IMR-90 (cell line): ENCODE measurements around the gene SLC25A22. TPM values are rescaled to one million over a fixed set of nuclear protein-coding genes. Genes with fewer than 3 reads are reported as not detected.

Experiments used
- ATAC-seq: fragments of 200-7000 bp; cut with Tn5 transposase; 2 replicates; pipeline ENCODE4 v1.9.1; 2020; ENCODE audit warnings: low read depth, mild to moderate bottlenecking, moderate library complexity
- BruUV-seq: library from RNA; stranded (reverse); fragments of 400-500 nt; replicated peaks from 2 replicates; lab custom pipeline; 2021; lab: Mats Ljungman, UMichigan
- CTCF ChIA-PET: fragments of 300-600 bp; formaldehyde crosslinking; extraction: SDS; loops from one replicate; lab custom pipeline; 2021; ENCODE audit warnings: antibody characterized with exemption; lab: Yijun Ruan, JAX
- POLR2A ChIA-PET: fragments of 300-600 bp; sonication (Branson Sonifier 250); formaldehyde crosslinking; loops from one replicate; lab custom pipeline; 2022; ENCODE audit warnings: antibody characterized with exemption; ENCODE audit not compliant: unreplicated experiment; lab: Charles Lee
- DNase-seq: peaks from one replicate; pipeline ENCODE4 v3.0.0; 2013
- H2AFZ ChIP-seq: replicated peaks from 2 replicates; pipeline ENCODE3; 2013; ENCODE audit warnings: low read length, mild to moderate bottlenecking; ENCODE audit not compliant: poor library complexity
- H2AK5ac ChIP-seq: 2 replicates; pipeline ENCODE4 v1.6.1; 2013; ENCODE audit warnings: low read depth, low read length, inconsistent platforms
- H2AK9ac ChIP-seq: replicated peaks from 2 replicates; pipeline ENCODE3; 2013; ENCODE audit warnings: mild to moderate bottlenecking, low read depth, low read length, moderate library complexity; ENCODE audit not compliant: poor library complexity
- H2BK120ac ChIP-seq: 2 replicates; pipeline ENCODE4 v1.6.1; 2013; ENCODE audit warnings: low read depth, low read length, inconsistent platforms
- H2BK15ac ChIP-seq: 3 replicates; pipeline ENCODE4 v1.6.1; 2013; ENCODE audit warnings: low read depth, low read length, inconsistent platforms
- H2BK20ac ChIP-seq: 2 replicates; pipeline ENCODE4 v1.6.1; 2013; ENCODE audit warnings: low read depth, mild to moderate bottlenecking, inconsistent platforms, low read length, moderate library complexity
- H2BK5ac ChIP-seq: 2 replicates; pipeline ENCODE4 v1.6.1; 2013; ENCODE audit warnings: mild to moderate bottlenecking, low read depth, low read length, inconsistent platforms; ENCODE audit not compliant: poor library complexity, severe bottlenecking
- H3K14ac ChIP-seq: replicated peaks from 2 replicates; pipeline ENCODE4 v1.6.1; 2013; ENCODE audit warnings: low read depth, low read length, inconsistent platforms
- H3K18ac ChIP-seq: 2 replicates; pipeline ENCODE4 v1.6.1; 2013; ENCODE audit warnings: low read depth, low read length, control low read depth
- H3K23ac ChIP-seq: 2 replicates; pipeline ENCODE4 v1.6.1; 2013; ENCODE audit warnings: low read depth, low read length, inconsistent platforms
- H3K27ac ChIP-seq: 2 replicates; pipeline ENCODE4 v1.5.1; 2013; ENCODE audit warnings: mild to moderate bottlenecking, control low read depth, low read length; ENCODE audit not compliant: insufficient read depth
- H3K27me3 ChIP-seq: 2 replicates; pipeline ENCODE4 v1.6.1; 2013; ENCODE audit warnings: low read length; ENCODE audit not compliant: control insufficient read depth, insufficient read depth
- H3K36me3 ChIP-seq: 2 replicates; pipeline ENCODE4 v1.6.1; 2013; ENCODE audit warnings: low read length, mixed read lengths; ENCODE audit not compliant: control insufficient read depth, insufficient read depth
- H3K4ac ChIP-seq: 2 replicates; pipeline ENCODE4 v1.6.1; 2013; ENCODE audit warnings: low read depth, low read length, inconsistent platforms
- H3K4me1 ChIP-seq: 2 replicates; pipeline ENCODE4 v1.6.1; 2013; ENCODE audit warnings: low read length, mixed read lengths; ENCODE audit not compliant: control insufficient read depth, insufficient read depth
- H3K4me2 ChIP-seq: 2 replicates; pipeline ENCODE4 v1.6.1; 2013; ENCODE audit warnings: low read depth, mild to moderate bottlenecking, control low read depth, low read length, moderate library complexity
- H3K4me3 ChIP-seq: 2 replicates; pipeline ENCODE4 v1.5.1; 2013; ENCODE audit warnings: low read depth, mild to moderate bottlenecking, control low read depth, low read length, moderate library complexity; ENCODE audit not compliant: insufficient read depth
- H3K56ac ChIP-seq: 2 replicates; pipeline ENCODE4 v1.6.1; 2013; ENCODE audit warnings: low read length, inconsistent platforms; ENCODE audit not compliant: insufficient read depth; ENCODE audit errors: extremely low read depth
- H3K79me1 ChIP-seq, 2 experiments: 2 replicates each; pipeline ENCODE4 v1.6.1; 2013; ENCODE audit warnings: low read length in 2 of 2, inconsistent platforms in 1 of 2, low read depth in 1 of 2
- H3K9ac ChIP-seq: 2 replicates; pipeline ENCODE4 v1.6.1; 2013; ENCODE audit warnings: low read depth, low read length, control low read depth
- H3K9me1 ChIP-seq: 2 replicates; pipeline ENCODE4 v1.6.1; 2013; ENCODE audit warnings: low read length, inconsistent platforms; ENCODE audit not compliant: insufficient read depth
- H3K9me3 ChIP-seq: 2 replicates; pipeline ENCODE4 v1.6.1; 2013; ENCODE audit warnings: low read length; ENCODE audit not compliant: control insufficient read depth, insufficient read depth
- H4K20me1 ChIP-seq: 2 replicates; pipeline ENCODE4 v1.6.1; 2013; ENCODE audit warnings: low read length, inconsistent platforms; ENCODE audit not compliant: insufficient read depth
- H4K5ac ChIP-seq: 2 replicates; pipeline ENCODE4 v1.6.1; 2013; ENCODE audit warnings: mild to moderate bottlenecking, low read depth, low read length, control low read depth
- H4K8ac ChIP-seq, 2 experiments: 2 replicates each; pipeline ENCODE4 v1.6.1; 2013; ENCODE audit warnings: low read depth in 2 of 2, low read length in 2 of 2, control low read depth in 1 of 2, inconsistent platforms in 1 of 2
- H4K91ac ChIP-seq: 2 replicates; pipeline ENCODE4 v1.6.1; 2013; ENCODE audit warnings: low read depth, low read length, inconsistent platforms; ENCODE audit not compliant: insufficient read depth
- CHD1 ChIP-seq: IDR thresholded peaks from 2 replicates; pipeline ENCODE4 v1.6.1; 2012; ENCODE audit warnings: low read depth, low read length, improper control_type of control experiment
- ELK1 ChIP-seq: fragments of 150-350 bp; IDR thresholded peaks from 2 replicates; pipeline ENCODE4 v1.6.1; 2016; ENCODE audit warnings: low read depth, mild to moderate bottlenecking, low read length, moderate library complexity, borderline replicate concordance
- MAZ ChIP-seq: IDR thresholded peaks from 2 replicates; pipeline ENCODE4 v1.6.1; 2012; ENCODE audit warnings: low read depth, mild to moderate bottlenecking, low read length, improper control_type of control experiment, moderate library complexity, borderline replicate concordance
- NFE2L2 ChIP-seq: fragments of 150-350 bp; IDR thresholded peaks from 2 replicates; pipeline ENCODE4 v1.6.1; 2016; ENCODE audit warnings: low read depth, mild to moderate bottlenecking, low read length
- WGBS, 2 experiments: methylation state at CpG; one replicate each; pipeline versions ENCODE4 v1.1.5 to v1.1.7; 2013; ENCODE audit warnings: missing lambda C conversion rate in 2 of 2; ENCODE audit not compliant: insufficient read length in 1 of 2; ENCODE audit errors: extremely low coverage in 2 of 2; 5-methylcytosine and 5-hydroxymethylcytosine counted together
- dilution Hi-C: fragments of 300-500 bp; cut with HindIII; formaldehyde crosslinking; loops from one replicate; pipeline ENCODE4 v1.14.3; 2018; ENCODE audit warnings: low sequenced_read_pairs; ENCODE audit not compliant: unreplicated experiment
- in situ Hi-C: fragments of 300-500 bp; cut with MboI; formaldehyde crosslinking; loops from 3 replicates; pipeline ENCODE4 v1.14.3; 2019; ENCODE audit warnings: low sequenced_read_pairs, inconsistent platforms, mixed read lengths
- intact Hi-C: fragments of 100-400 bp; cut with micrococcal nuclease; formaldehyde crosslinking; loops from 2 replicates; pipeline ENCODE4 v1.10.0; 2022
- polyA plus RNA-seq, 3 experiments: library from polyadenylated mRNA; depleted of rRNA; stranded (reverse); fragments of >200 nt; gene quantifications; 2 replicates each; pipeline ENCODE4 v1.2.3, GENCODE V29; 2012; ENCODE audit warnings: low replicate concordance in 1 of 3
- total RNA-seq: library from RNA; depleted of rRNA; stranded (reverse); fragments of >200 nt; gene quantifications from 2 replicates; pipeline ENCODE4 v1.2.3, GENCODE V29; 2012

The SLC25A22 gene
- total and polyA plus RNA-seq, 2 of the 4 experiments (the other 2 are of a cell fraction): 8.2 to 41.3 TPM

GRCh38 chr11:782264-783174 lies 15.6 kb downstream of the SLC25A22 start (continued):
- TF ChIP-seq MAZ (no peak), CHD1 (no peak)

GRCh38 chr11:779955-780532 lies 18.0 kb downstream of the SLC25A22 start:
- no peak overlapping the region for H3K27ac ChIP-seq
- no peak for DNase-seq

More at GRCh38 chr11:779955-780532, 18.0 kb downstream of the SLC25A22 start:
- Histone ChIP-seq H2BK15ac (no peak overlapping the region), H4K20me1 (peaks cover 35% of the 10 kb centered on the region), H2AFZ (peak overlapping the region; percentile 14), H4K91ac (no peak overlapping the region), H2AK5ac (no peak overlapping the region), H2BK120ac (no peak overlapping the region), H4K8ac (no peak overlapping the region), H3K14ac (no peak overlapping the region), H3K36me3 (peaks cover 14% of the 10 kb centered on the region), H3K79me1 (peaks cover 12 to 55% of the 10 kb centered on the region in 2 experiments), H3K9me1 (peaks cover 7% of the 10 kb centered on the region; the same call in 1 of the 2 replicates), H3K4me2 (no peak overlapping the region), H2BK20ac (no peak overlapping the region), H2AK9ac (peak overlapping the region; percentile 42), H3K56ac (no peak overlapping the region), H3K4me1 (peaks cover 17% of the 10 kb centered on the region), H4K5ac (no peak overlapping the region), H3K23ac (no peak overlapping the region), H3K9ac (no peak overlapping the region), H3K4ac (no peak overlapping the region), H3K9me3 (no peaks in the 10 kb centered on the region), H3K18ac (no peak overlapping the region), H3K4me3 (no peak overlapping the region), H2BK5ac (no peak overlapping the region), H3K27me3 (no peaks in the 10 kb centered on the region)
- dilution Hi-C loops: no loop called here
- intact Hi-C loops: no loop called here
- POLR2A ChIA-PET: no interaction called here
- no peak for ATAC-seq
- 96% methylated on average over 13 of the region's 16 CpGs; no CpG with 5 or more reads in 1 of the 2 experiments for WGBS, 2 experiments
- BruUV-seq: no TSS peak
- TF ChIP-seq ELK1 (no peak), NFE2L2 (no peak)
- in situ Hi-C loops: no loop called here
- CTCF ChIA-PET: no interaction called here
